ENCODE results near the gene ENTPD7. TPM values are rescaled to one million over a fixed set of nuclear protein-coding genes. Genes with fewer than 3 reads are reported as not detected.

ENTPD7 gene
- total and polyA plus RNA-seq, 10 of the 15 experiments (the other 5 are each of a cell fraction or from before 2014, with no cell fraction given), result 0.73 to 6.7 (median 5.2) TPM

GRCh38 chr10:99629625-99629978 is 29.7 kb upstream of the ENTPD7 start (continued):
- TF ChIP-seq BCL11A (IDR thresholded peaks at IDR 0.05; ENCODE audit: low read depth, low read length) (no peak), RUNX3 (IDR thresholded peaks at IDR 0.05; ENCODE audit: low read length) (peak; percentile 59)
- TF ChIP-seq, protein P1, sequence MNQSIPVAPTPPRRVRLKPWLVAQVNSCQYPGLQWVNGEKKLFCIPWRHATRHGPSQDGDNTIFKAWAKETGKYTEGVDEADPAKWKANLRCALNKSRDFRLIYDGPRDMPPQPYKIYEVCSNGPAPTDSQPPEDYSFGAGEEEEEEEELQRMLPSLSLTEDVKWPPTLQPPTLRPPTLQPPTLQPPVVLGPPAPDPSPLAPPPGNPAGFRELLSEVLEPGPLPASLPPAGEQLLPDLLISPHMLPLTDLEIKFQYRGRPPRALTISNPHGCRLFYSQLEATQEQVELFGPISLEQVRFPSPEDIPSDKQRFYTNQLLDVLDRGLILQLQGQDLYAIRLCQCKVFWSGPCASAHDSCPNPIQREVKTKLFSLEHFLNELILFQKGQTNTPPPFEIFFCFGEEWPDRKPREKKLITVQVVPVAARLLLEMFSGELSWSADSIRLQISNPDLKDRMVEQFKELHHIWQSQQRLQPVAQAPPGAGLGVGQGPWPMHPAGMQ (IDR thresholded peaks at IDR 0.05; ENCODE audit: borderline replicate concordance), result no peak

DNA sequence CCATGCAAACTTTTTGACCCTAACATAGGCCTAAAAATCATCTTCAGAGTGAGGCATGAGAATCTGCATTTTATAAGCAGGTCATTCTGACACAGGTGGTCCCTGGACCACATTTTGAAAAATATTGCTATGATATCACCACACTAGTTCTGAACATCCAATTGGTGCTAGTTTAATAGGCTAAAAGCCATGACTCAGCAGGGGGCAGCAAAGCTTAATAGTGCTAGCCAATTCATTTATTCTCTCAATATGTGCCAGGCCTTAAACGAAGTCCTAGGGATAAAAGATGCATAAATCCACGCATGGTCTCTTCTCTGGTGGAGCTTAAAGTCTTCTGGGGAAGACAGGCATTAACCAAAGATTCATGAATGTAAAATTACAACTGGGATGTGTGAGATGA is 28.9 kb upstream of the ENTPD7 start:
- BruUV-seq (replicated peaks), result no TSS peak
- ATAC-seq (peak; percentile 81), DNase-seq (ENCODE audit: low read depth, low spot score) (no peak), FAIRE-seq (no peak)
- Histone ChIP-seq H3K4me1 (ENCODE audit: control insufficient read depth, insufficient read depth, low read length) (peaks cover 7% of the 10 kb centered on the region), H3K79me2 (ENCODE audit: control insufficient read depth, insufficient read depth, low read length) (no peaks in the 10 kb centered on the region), H3K9me3 (replicated peaks; ENCODE audit: control insufficient read depth, insufficient read depth, low read length) (no peaks in the 10 kb centered on the region), H3K36me3 (ENCODE audit: control insufficient read depth in 2 of 2, insufficient read depth in 2 of 2, low read length in 1 of 2) (no peaks in the 10 kb centered on the region), H2AFZ (ENCODE audit: control insufficient read depth, low read depth, low read length) (no peak overlapping the region), H3K27ac (ENCODE audit: control insufficient read depth, insufficient read depth) (no peak overlapping the region), H3K9ac (ENCODE audit: control insufficient read depth, insufficient read depth, low read length) (no peak overlapping the region), H3K4me2 (ENCODE audit: control insufficient read depth, insufficient read depth) (no peak overlapping the region), H4K20me1 (ENCODE audit: control insufficient read depth, insufficient read depth) (no peaks in the 10 kb centered on the region), H3K27me3 (replicated peaks in 1 of 2; ENCODE audit: control insufficient read depth in 2 of 2, insufficient read depth in 2 of 2, low read length in 1 of 2) (no peaks in the 10 kb centered on the region), H3K4me3 (no peak overlapping the region)
- WGBS (ENCODE audit: insufficient coverage, insufficient replicate concordance, low lambda C conversion rate, missing lambda C conversion rate), result 43% methylated on average over 2 of the region's 2 CpGs
- ChIA-PET CTCF (interaction anchor here (0.7 to 3.5 kb wide), 12 partner anchors 12 to 196 kb away, joined by 3 to 34 read pairs (median 3); partner anchors contain the start of gene ENTPD7), SMC1A (ENCODE audit: uncharacterized antibody, unreplicated experiment) (interaction anchor here (0.6 to 1.4 kb wide), 6 partner anchors 9 to 194 kb away, joined by 3 to 5 read pairs (median 3); no protein-coding TSS in a partner anchor), POLR2A (no interaction called here), RAD21 (ENCODE audit: unreplicated experiment) (interaction anchor here (0.9 to 1.5 kb wide), 2 partner anchors 11 to 81 kb away, joined by 3 to 4 read pairs; no protein-coding TSS in a partner anchor)
- intact Hi-C loops (cut with micrococcal nuclease; ENCODE audit: unreplicated experiment) (loop anchor here (1.0 kb wide), 1 partner anchor 81 kb away; no protein-coding TSS in a partner anchor), in situ Hi-C loops (cut with MboI) (no loop called here)
- peak; percentile 66 for TF ChIP-seq RAD21 (IDR thresholded peaks at IDR 0.05; ENCODE audit: insufficient read depth, low read depth, low read length)
- no peak for TF ChIP-seq TCF12 (IDR thresholded peaks at IDR 0.05; ENCODE audit: low read depth, low read length)
- no peak for TF ChIP-seq SUZ12 (IDR thresholded peaks at IDR 0.05; ENCODE audit: unreplicated experiment)
- no peak for TF ChIP-seq MYC (IDR thresholded peaks at IDR 0.05; ENCODE audit: insufficient read depth, insufficient read length, insufficient replicate concordance, low read length, severe bottlenecking)
- TF ChIP-seq, protein P2, sequence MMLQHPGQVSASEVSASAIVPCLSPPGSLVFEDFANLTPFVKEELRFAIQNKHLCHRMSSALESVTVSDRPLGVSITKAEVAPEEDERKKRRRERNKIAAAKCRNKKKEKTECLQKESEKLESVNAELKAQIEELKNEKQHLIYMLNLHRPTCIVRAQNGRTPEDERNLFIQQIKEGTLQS (IDR thresholded peaks at IDR 0.05; ENCODE audit: borderline replicate concordance, extremely low read depth, low read depth, low read length), result no peak
- TF ChIP-seq HCFC1 (IDR thresholded peaks at IDR 0.05; ENCODE audit: low read length), result no peak
- no peak for TF ChIP-seq POU2F2 (IDR thresholded peaks at IDR 0.05; ENCODE audit: borderline replicate concordance, low read depth, low read length)
- peak; percentile 57; the same call in 1 of the 2 replicates for TF ChIP-seq SMC3 (IDR thresholded peaks at IDR 0.05; ENCODE audit: borderline replicate concordance, low read length)
- peak; percentile 33 to 53 (median 44); a peak in 4 of 6 replicates for TF ChIP-seq CTCF (IDR thresholded peaks at IDR 0.05 in 2 of 3, conservative IDR thresholded peaks at IDR 0.05 in 1 of 3; ENCODE audit: control insufficient read depth in 2 of 3, extremely low read depth in 1 of 3, insufficient read depth in 1 of 3, low read depth in 3 of 3, low read length in 3 of 3)
- TF ChIP-seq, protein P3, sequence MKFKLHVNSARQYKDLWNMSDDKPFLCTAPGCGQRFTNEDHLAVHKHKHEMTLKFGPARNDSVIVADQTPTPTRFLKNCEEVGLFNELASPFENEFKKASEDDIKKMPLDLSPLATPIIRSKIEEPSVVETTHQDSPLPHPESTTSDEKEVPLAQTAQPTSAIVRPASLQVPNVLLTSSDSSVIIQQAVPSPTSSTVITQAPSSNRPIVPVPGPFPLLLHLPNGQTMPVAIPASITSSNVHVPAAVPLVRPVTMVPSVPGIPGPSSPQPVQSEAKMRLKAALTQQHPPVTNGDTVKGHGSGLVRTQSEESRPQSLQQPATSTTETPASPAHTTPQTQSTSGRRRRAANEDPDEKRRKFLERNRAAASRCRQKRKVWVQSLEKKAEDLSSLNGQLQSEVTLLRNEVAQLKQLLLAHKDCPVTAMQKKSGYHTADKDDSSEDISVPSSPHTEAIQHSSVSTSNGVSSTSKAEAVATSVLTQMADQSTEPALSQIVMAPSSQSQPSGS (IDR thresholded peaks at IDR 0.05; ENCODE audit: low read length), result no peak
- TF ChIP-seq ZNF24 (IDR thresholded peaks at IDR 0.05), result peak; percentile 85
- no peak for TF ChIP-seq CBX3 (IDR thresholded peaks at IDR 0.05; ENCODE audit: borderline replicate concordance, low read depth)
- TF ChIP-seq TBL1XR1 (IDR thresholded peaks at IDR 0.05; ENCODE audit: low read depth, low read length), result no peak
- no peak for TF ChIP-seq CEBPB (IDR thresholded peaks at IDR 0.05; ENCODE audit: borderline replicate concordance in 1 of 2, low read depth in 2 of 2, low read length in 2 of 2)
